ENCODE data around the gene TM4SF20. TPM values are rescaled to one million over a fixed set of nuclear protein-coding genes. Genes with fewer than 3 reads are reported as not detected.

The TM4SF20 gene
- polyA plus RNA-seq, 1 of the 3 experiments (the other 2 are of a cell fraction), result 0.03 TPM

GRCh38 chr2:227406177-227407031 lies 27.3 kb upstream of the TM4SF20 start (continued):
- TF ChIP-seq IRF3 (IDR thresholded peaks at IDR 0.05; ENCODE audit: low read depth, low read length) (no peak), RFX5 (IDR thresholded peaks at IDR 0.05; ENCODE audit: low read length) (peak; percentile 37; the same call in 1 of the 2 replicates), GATA2 (CRISPR knock-in tag; IDR thresholded peaks at IDR 0.05) (no peak), USF2 (IDR thresholded peaks at IDR 0.05; ENCODE audit: borderline replicate concordance, low read depth, low read length) (no peak), FOSL2 (IDR thresholded peaks at IDR 0.05; ENCODE audit: borderline replicate concordance, low read depth) (peak; percentile 82), FOXJ3 (CRISPR knock-in tag; IDR thresholded peaks at IDR 0.05) (no peak), ZBTB33 (IDR thresholded peaks at IDR 0.05; ENCODE audit: borderline replicate concordance, low read depth) (no peak), SIN3A (IDR thresholded peaks at IDR 0.05; ENCODE audit: borderline replicate concordance, low read depth, low read length) (no peak; the same call in 1 of the 2 replicates), MAX (IDR thresholded peaks at IDR 0.05; ENCODE audit: low read depth) (peak; percentile 54; the same call in 1 of the 2 replicates), MXI1 (IDR thresholded peaks at IDR 0.05; ENCODE audit: low read depth, low read length) (peak; percentile 43; the same call in 1 of the 2 replicates), REST (IDR thresholded peaks at IDR 0.05; ENCODE audit: low read depth, low read length) (no peak), EZH2phosphoT487 (IDR thresholded peaks at IDR 0.05; ENCODE audit: borderline replicate concordance, low read depth) (no peak), YY1 (IDR thresholded peaks at IDR 0.05; ENCODE audit: low read depth) (no peak; the same call in 1 of the 2 replicates), USF1 (IDR thresholded peaks at IDR 0.05; ENCODE audit: borderline replicate concordance, low read depth) (no peak), PBX3 (IDR thresholded peaks at IDR 0.05) (peak; percentile 61), RAD21 (IDR thresholded peaks at IDR 0.05; ENCODE audit: low read length) (peak; percentile 96), TEAD4 (IDR thresholded peaks at IDR 0.05; ENCODE audit: borderline replicate concordance, insufficient read depth) (peak; percentile 85; the same call in 1 of the 2 replicates), POLR2AphosphoS5 (IDR thresholded peaks at IDR 0.05; ENCODE audit: low read depth, low read length) (peak; percentile 68)
